Natural killer cell (primary cell): ENCODE results near the gene CDKL4. TPM values are rescaled to one million over a fixed set of nuclear protein-coding genes. Genes with fewer than 3 reads are reported as not detected.

Experiments
- ATAC-seq, 3 donors: fragments of 150-1000 bp in 2 of 3; fragments of 200-7000 bp in 1 of 3; cut with Tn5 transposase; 1 replicate in 1 of 3; 2 replicates in 2 of 3; pipeline ENCODE4 v1.10.0; 2021; ENCODE audit warnings: mild to moderate bottlenecking in 2 of 3, moderate library complexity in 2 of 3
- DNase-seq, 2 donors: peaks; one replicate each; pipeline versions ENCODE4 v3.0.0 to v3.0.0-alpha.2; 2013 to 2021; ENCODE audit warnings: mixed read lengths in 1 of 2
- H3K27ac ChIP-seq: one replicate; pipeline ENCODE4 v1.5.1; 2013; ENCODE audit warnings: mild to moderate bottlenecking, low read length
- H3K27me3 ChIP-seq: one replicate; pipeline ENCODE4 v1.6.1; 2013; ENCODE audit warnings: low read length; ENCODE audit not compliant: control insufficient read depth, insufficient read depth
- H3K36me3 ChIP-seq: one replicate; pipeline ENCODE4 v1.6.1; 2013; ENCODE audit warnings: low read length; ENCODE audit not compliant: control insufficient read depth, insufficient read depth
- H3K4me1 ChIP-seq: one replicate; pipeline ENCODE4 v1.6.1; 2013; ENCODE audit warnings: low read length; ENCODE audit not compliant: control insufficient read depth, insufficient read depth
- H3K4me3 ChIP-seq: one replicate; pipeline ENCODE4 v1.5.1; 2013; ENCODE audit warnings: low read length
- H3K9me3 ChIP-seq: one replicate; pipeline ENCODE4 v1.6.1; 2013; ENCODE audit warnings: low read length; ENCODE audit not compliant: control insufficient read depth, insufficient read depth
- H3K27ac Mint-ChIP-seq, 2 donors: one replicate each; pipeline ENCODE4 v1.8.0; 2022; ENCODE audit warnings: mild to moderate bottlenecking in 2 of 2, mixed read lengths in 2 of 2, moderate library complexity in 1 of 2
- H3K27me3 Mint-ChIP-seq, 2 donors: one replicate each; pipeline ENCODE4 v1.8.0; 2022; ENCODE audit warnings: low read depth in 2 of 2, mixed read lengths in 2 of 2
- H3K36me3 Mint-ChIP-seq: one replicate; pipeline ENCODE4 v1.8.0; 2022; ENCODE audit warnings: mixed read lengths
- H3K4me1 Mint-ChIP-seq, 2 donors: one replicate each; pipeline ENCODE4 v1.8.0; 2022; ENCODE audit warnings: mixed read lengths in 2 of 2
- H3K4me3 Mint-ChIP-seq: one replicate; pipeline ENCODE4 v1.8.0; 2022; ENCODE audit warnings: mild to moderate bottlenecking, moderate library complexity, mixed read lengths
- H3K9me3 Mint-ChIP-seq, 2 donors: one replicate each; pipeline ENCODE4 v1.8.0; 2022; ENCODE audit warnings: mixed read lengths in 2 of 2
- CTCF ChIP-seq: fragments of 200-600 bp; IDR thresholded peaks from one replicate; pipeline ENCODE4 v1.8.0; 2022; ENCODE audit warnings: antibody characterized with exemption
- WGBS: methylation state at CpG from one replicate; pipeline ENCODE4 v1.1.7; 2013; ENCODE audit warnings: missing lambda C conversion rate; ENCODE audit not compliant: insufficient coverage; 5-methylcytosine and 5-hydroxymethylcytosine counted together
- intact Hi-C: fragments of 100-400 bp; cut with micrococcal nuclease; formaldehyde crosslinking; loops from one replicate; pipeline ENCODE4 v1.14.2; 2022
- total RNA-seq, 4 donors: library from RNA; stranded (reverse); fragments of 120-200 nt in 1 of 4; gene quantifications; one replicate each; pipeline versions ENCODE4 v1.2.3 to v1.2.4, GENCODE V29; 2013 to 2022

CDKL4 gene
- total RNA-seq, 3 donors from 2014 or later (not counting 1 experiment from before 2014, with no cell fraction given), result not detected

- no peaks in the 10 kb centered on the region for H3K36me3 Mint-ChIP-seq
- Histone ChIP-seq H3K27me3 (no peaks in the 10 kb centered on the region), H3K4me3 (no peak overlapping the region), H3K27ac (no peak overlapping the region), H3K4me1 (no peaks in the 10 kb centered on the region), H3K9me3 (no peaks in the 10 kb centered on the region), H3K36me3 (no peaks in the 10 kb centered on the region)
- ATAC-seq, result no peak
- WGBS, result 95% methylated on average over 12 of the region's 12 CpGs
- intact Hi-C loops, result no loop called here
- no peak for DNase-seq
- H3K4me3 Mint-ChIP-seq, result no peak overlapping the region
- no peaks in the 10 kb centered on the region for H3K4me1 Mint-ChIP-seq
- H3K9me3 Mint-ChIP-seq, result no peaks in the 10 kb centered on the region
- no peak for TF ChIP-seq CTCF
- H3K27me3 Mint-ChIP-seq, result no peaks in the 10 kb centered on the region
- H3K27ac Mint-ChIP-seq, result no peak overlapping the region
Observed at GRCh38 chr2:39179974-39180960, 63.5 kb downstream of the CDKL4 start.

DNA sequence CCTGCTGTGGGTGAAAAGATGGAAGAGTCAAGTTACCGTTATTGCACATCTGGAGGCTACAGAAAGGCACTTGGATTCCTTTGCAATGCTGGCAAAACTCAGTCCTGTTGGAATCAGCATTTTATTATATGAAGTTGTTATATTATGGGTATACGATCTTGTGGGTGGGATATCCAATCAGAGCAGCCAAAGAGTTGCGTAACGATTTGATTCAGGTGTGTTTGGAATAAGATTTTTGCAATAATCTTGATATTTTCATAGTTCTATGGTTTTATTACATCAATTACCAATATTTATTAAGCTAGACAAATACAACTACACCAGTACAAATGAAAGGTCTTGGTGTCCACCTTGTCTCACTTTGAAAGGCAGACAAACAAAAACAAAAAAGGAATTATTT lies 65.0 kb downstream of the CDKL4 start:
- intact Hi-C loops, result no loop called here
- Histone ChIP-seq H3K9me3 (no peaks in the 10 kb centered on the region), H3K4me3 (no peak overlapping the region), H3K36me3 (no peaks in the 10 kb centered on the region), H3K4me1 (no peaks in the 10 kb centered on the region), H3K27ac (no peak overlapping the region), H3K27me3 (no peaks in the 10 kb centered on the region)
- Mint-ChIP-seq H3K4me1 (no peaks in the 10 kb centered on the region), H3K9me3 (no peaks in the 10 kb centered on the region), H3K27ac (no peak overlapping the region), H3K4me3 (no peak overlapping the region), H3K27me3 (no peaks in the 10 kb centered on the region), H3K36me3 (no peaks in the 10 kb centered on the region)
- 84% methylated on average over 2 of the region's 4 CpGs for WGBS
- ATAC-seq (no peak), DNase-seq (no peak)
- no peak for TF ChIP-seq CTCF

DNA sequence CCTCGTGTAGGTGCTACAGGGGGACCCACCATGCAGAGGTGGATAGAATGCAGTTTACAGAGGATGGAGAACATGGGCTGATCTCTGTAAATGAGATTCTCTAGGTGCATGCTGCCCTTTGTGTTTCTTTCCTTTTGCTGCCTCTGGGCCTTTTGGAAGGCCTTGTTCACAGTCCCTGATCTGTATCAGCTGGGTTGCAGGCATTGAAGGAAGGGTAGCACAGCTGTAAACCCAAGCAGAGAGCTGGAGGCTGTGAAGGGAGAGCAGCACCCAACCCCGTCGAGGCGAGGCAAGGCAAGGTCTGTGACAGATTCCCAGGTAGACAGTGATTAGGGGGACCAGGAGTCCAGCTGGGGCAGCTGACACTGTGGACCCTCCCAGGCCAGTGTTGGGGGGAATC lies 66.8 kb downstream of the CDKL4 start:
- DNase-seq (no peak), ATAC-seq (peak in 1 of 3 donors; percentile 24)
- Histone ChIP-seq H3K27me3 (no peaks in the 10 kb centered on the region), H3K27ac (no peak overlapping the region), H3K9me3 (no peaks in the 10 kb centered on the region), H3K4me1 (no peaks in the 10 kb centered on the region), H3K4me3 (no peak overlapping the region), H3K36me3 (no peaks in the 10 kb centered on the region)
- Mint-ChIP-seq H3K9me3 (no peaks in the 10 kb centered on the region), H3K4me1 (no peaks in the 10 kb centered on the region), H3K36me3 (no peaks in the 10 kb centered on the region), H3K4me3 (no peak overlapping the region), H3K27me3 (no peaks in the 10 kb centered on the region), H3K27ac (no peak overlapping the region)
- intact Hi-C loops, result no loop called here
- TF ChIP-seq CTCF, result no peak
- 71% methylated on average over 4 of the region's 4 CpGs for WGBS
